GM18526 (cell line): Measurements from ENCODE around the gene EFCAB11.

Source experiments
- POLR2A ChIP-seq: IDR thresholded peaks from 3 replicates; pipeline ENCODE4 v1.6.1; 2011; ENCODE audit not compliant: insufficient read length; ENCODE audit errors: extremely low read depth

EFCAB11 gene

GRCh38 chr14:89965839-89966238 is 11.3 kb upstream of the EFCAB11 start:
- no peak for TF ChIP-seq POLR2A

DNA sequence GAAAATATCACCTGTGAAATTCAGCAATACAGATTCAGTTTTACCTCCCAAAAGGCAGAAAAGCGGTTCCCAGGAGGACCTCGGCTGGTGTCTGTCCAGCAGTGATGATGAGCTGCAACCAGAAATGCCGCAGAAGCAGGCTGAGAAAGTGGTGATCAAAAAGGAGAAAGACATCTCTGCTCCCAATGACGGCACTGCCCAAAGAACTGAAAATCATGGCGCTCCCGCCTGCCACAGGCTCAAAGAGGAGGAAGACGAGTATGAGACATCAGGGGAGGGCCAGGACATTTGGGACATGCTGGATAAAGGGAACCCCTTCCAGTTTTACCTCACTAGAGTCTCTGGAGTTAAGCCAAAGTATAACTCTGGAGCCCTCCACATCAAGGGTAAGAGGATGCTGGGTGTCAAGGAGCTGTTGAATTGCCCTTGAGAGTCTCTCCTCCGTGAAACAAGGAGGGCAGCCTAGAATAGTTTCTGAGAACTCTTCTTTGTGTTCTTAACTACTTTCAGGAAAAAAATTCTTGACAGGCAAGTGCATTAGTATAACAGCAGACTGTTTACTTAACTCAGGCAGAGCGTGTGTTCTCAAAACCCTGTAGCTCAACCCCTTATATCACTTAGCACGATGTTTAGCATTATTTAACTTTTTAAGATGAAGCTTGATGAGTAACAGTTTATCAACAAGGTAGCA is 8.9 kb upstream of the EFCAB11 start:
- no peak for TF ChIP-seq POLR2A

DNA sequence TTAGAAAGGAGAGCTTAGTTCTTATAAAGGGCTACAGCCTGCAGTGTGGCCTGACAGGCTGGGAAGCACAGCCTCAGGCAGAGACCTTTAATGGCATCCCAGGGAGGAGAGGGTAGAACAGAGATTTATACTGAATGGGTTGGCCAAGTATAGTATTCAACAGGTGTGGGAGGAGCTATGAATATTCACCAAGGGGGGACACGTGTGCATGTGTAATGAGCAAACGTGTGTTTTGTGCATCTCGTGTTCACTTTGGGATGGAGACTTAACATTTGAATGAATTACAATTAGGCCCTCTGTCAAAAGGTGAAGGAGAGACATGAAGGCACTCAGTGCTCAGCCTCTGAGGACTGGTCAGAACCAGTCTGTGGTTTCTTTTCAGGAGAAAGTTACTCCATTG is 6.4 kb upstream of the EFCAB11 start:
- TF ChIP-seq POLR2A, result no peak

DNA sequence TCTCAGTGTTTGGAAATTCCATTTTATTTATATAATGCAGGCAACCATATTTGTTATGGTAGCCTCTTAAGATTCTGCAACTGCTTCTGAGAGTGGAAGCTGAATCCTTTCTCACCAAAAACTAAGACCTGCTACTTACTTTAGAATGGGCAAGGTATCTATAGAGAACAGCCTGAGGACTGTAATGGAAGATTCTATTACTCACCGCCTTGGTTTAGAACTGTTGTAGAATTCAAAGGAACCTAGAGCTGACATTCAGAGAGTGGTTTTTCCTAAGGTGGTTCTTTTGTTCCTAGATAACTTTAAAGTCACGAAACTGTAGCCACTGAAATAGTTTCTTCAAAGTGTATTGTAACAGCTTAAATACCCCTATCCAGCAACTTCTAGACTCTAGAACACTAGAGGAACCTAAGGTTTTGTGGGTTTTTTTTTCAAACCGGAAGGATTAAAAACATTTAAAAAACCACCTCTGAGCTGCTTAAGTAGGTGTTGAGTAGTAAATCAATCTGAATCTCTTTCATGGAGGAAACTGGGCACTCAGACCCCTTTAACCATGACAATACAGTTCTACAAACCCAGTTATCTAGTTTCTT is 5.4 kb upstream of the EFCAB11 start:
- TF ChIP-seq POLR2A, result no peak

DNA sequence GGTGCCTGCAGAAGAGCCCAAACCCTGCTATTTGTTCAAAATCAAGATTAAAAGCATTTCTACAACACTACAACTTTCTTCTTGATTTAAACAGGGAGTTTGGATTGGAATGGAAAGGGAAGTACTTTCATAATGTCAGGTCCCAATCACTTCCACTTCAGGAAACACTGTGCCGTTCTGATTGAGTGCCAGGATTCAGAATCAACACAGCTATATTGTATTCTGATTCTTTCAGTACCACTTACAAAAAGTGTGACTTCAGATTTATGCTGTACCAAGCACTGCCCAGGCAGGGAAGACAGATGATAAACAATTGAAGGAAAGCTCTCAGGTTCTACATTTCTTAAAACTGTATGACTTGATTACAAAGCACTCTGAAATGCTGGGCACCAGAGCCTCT is 4.4 kb upstream of the EFCAB11 start:
- no peak for TF ChIP-seq POLR2A

GRCh38 chr14:89957791-89958190 is 3.3 kb upstream of the EFCAB11 start:
- no peak for TF ChIP-seq POLR2A

- TF ChIP-seq POLR2A, result no peak
These were observed 2.8 kb upstream of the EFCAB11 start for GRCh38 chr14:89957376-89957775.

GRCh38 chr14:89956661-89957009 is 2.1 kb upstream of the EFCAB11 start:
- no peak for TF ChIP-seq POLR2A

DNA sequence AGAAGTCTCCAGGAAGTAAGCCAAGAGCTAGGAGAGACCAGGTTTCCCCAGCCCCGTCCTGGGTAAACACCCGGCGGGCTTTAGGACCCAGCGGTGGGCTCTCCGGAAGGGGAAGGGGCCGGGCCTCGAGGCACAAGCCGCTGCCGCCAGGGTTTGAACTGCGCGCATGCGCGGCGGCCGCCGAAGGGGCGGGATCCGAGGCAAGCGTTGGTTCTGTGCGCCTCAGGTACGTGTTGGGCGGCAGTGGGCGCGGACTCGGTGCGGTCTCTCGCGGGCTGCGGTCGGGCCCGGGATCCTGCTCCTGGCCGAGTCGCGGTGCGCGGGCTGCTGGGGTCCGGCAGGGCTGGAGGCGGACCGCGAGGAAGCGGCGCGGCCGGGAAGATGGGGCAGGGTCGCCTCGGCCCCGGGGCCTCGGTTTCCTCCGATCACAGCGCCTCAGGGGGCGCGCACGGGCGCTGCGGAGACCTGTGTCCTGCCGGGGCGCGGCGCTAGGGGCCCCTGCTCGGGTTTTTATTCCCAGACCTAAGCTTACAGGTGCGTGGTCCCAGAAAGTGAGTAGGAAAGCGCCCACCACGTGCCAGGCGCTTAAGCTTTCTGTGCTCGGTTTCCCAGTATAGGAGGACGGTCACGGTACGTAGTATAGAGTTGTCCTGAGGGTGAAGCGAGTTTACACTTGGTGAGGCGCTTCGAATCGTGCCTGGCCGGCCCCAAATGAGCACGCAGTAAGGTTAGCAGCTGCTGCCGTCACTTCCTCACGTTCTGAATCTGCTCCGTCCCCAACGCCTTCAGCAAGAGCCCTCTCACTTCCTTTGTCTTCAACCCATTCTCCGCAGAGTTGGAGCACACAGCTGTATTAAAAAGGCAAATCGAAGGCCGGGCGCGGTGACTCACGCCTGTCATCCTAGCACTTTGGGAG is 1.5 kb upstream of the EFCAB11 start, which contains the start of gene TDP1:
TDP1 (plus strand) TSS at position 183 of the 916 bp plus-strand sequence. CDS start 7,188 bp downstream, outside the sequence.
- TF ChIP-seq POLR2A, result peak; percentile 83

- no peak for TF ChIP-seq POLR2A
These were observed 653 bp upstream of the EFCAB11 start for GRCh38 chr14:89955022-89955744.

- no peak for TF ChIP-seq POLR2A
These were observed 928 bp downstream of the EFCAB11 start for GRCh38 chr14:89953602-89954001.

DNA sequence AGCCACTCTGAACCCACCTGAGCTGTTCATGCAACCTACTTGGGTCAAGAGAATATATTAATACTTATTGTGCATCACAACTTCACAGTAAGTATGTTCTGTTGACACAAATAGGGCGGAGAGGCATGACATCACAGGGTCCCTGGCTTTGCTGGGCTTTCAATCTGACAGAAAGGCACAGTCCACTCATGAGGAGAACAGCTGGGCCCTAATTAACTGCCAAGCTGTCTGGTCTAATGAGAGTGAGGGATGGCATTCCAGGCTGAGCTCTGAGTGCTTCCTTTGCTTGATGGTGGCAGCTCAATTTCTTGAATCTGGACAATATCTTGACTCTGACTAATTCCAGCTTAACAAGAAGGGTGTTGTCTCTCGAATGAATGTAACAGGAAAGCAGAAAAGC is 2.0 kb downstream of the EFCAB11 start:
- TF ChIP-seq POLR2A, result no peak

GRCh38 chr14:89947344-89947743 is 7.2 kb downstream of the EFCAB11 start:
- no peak for TF ChIP-seq POLR2A

- TF ChIP-seq POLR2A, result no peak
These were observed 12.6 kb downstream of the EFCAB11 start for GRCh38 chr14:89941830-89942377.

- TF ChIP-seq POLR2A, result no peak
These were observed 17.8 kb downstream of the EFCAB11 start for GRCh38 chr14:89936654-89937185.
